ENCODE measurements around the gene ST3GAL4.
"Not testable (repeated sequence)": the region's sequence is repeated elsewhere in the genome, so short reads cannot be mapped to it uniquely, and the experiment has no call there.

The ST3GAL4 gene

DNA sequence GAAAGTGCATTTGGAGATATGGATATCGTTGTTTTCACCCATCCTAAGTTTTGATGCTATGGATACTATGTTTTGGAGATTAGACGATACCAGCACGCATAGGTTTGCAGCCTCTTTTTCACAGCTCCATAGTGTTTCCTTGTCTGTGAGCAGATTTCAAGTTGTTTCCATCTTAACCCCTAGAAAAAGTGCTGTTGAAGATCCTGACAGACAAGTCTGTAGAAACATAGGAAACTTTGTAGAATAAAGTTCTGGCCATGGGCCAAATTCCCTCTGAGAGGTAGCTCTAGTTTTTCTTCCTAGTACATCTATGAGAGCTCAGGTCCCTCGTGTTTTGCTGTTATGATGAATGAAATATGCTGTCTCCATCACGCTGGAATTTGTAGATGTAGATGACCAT is 32.4 kb downstream of the ST3GAL4 start:
- no peak for DNase-seq (ENCODE audit: low read depth)

DNA sequence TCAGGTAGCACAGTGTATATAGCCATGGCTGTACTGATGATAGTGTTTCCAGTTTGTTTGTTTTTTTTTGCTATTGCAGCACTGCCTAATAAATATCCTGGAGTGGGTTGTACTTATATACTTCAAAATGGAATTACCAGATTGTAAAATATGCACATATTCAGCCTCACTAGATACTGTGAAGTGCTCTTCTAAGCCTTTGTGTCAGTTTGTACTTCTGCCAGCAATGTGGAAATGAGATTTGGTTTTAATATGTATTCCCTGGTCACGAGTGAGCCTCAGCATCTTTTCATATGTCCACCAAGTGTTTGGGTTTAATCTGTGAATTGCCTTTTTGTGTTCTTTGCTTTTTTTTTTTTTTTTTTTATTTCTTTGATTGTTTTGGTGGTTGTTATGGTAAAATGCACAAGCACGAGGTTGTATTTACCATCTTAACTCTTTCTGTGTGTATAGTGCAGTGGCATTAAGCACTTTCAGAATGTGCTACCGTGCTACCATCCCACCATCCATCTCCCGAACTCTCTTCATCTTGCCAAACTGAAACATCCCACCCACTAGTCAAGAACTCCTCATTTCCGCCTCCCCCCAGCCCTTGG is 34.9 kb downstream of the ST3GAL4 start:
- no peak for DNase-seq (ENCODE audit: low read depth)

DNA sequence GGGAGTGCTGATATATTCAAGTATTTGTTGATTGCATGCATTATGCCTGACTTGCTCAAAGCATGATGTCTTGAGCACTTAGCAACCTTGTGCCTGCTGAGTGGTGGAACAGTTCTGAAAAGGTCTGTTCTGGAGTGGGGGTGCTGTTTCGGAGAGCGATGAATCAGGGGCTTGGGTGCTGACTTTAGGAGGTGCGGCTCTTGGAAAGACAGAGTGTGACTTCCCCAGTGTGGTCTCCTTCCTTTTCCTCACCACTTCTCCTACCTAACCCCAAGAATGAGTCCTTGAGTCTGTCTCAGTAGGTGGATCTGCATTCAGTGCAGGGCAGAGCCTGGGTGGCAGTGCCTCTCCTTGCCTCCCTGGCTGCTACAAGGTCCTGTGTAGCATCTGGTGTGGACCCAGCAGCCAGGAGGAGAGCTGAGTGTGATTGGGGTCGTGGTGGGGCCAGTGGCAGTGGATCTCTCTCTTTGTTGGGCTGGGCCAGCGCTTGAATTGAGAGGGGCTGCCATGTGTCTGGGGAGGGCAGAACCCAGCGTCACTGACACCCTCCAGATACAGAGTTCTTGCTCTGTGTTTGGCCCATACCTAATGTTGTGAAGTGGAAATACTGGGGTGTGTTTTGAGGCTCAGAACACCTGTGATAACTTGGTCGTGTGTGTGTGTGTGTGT is 35.9 kb downstream of the ST3GAL4 start:
- no peak for DNase-seq (ENCODE audit: low read depth)

DNA sequence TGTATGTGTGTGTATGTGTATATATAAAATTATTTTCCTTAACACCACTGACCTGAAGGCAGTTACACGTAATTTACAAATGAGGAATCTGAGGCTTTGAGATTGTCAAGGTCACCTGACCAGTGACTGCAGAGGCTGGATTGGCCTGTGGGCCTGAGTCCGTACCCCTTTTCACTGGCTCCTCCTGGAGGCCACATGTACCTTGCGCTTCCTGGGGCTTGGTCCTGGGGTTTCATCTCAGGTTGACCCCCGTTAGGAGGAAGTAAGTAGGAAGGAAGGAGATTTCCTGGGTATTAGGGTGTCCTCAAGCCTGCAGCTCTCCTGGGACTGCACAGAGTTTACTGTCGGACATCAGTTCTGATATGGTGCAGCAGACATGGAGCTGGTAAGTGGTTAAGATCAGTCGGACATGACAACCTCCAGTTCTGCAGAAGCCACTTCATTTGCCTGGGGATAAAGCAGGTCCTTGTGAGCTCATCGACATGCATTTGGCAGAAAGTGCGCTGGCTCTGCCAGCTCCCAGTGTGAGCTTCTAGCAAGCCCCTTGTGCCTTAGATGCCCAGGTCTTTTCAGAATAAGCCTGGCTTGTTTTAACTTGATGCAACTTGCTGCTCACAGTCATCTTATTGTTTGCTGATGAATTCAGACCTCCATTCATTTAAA is 36.6 kb downstream of the ST3GAL4 start:
- no peak for DNase-seq (ENCODE audit: low read depth)

DNA sequence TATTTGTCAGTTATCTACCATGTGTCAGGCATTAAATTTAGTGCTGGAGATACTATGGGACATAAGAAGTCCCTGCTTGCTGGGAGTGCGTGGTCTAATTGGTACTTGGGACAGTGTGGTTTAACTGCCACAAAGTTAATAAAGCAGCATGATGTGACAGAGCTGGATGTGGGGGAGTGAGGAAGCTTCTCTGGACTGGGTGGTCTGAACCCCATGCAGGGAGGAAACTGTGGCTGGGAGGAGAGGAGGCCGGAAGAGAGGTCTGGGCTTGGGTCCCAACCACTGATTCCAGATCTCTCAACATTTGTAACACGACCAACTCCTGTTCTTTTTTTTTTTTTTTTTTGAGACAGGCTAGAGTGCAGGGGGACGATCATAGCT is 37.1 kb downstream of the ST3GAL4 start:
- no peak for DNase-seq (ENCODE audit: low read depth)

DNA sequence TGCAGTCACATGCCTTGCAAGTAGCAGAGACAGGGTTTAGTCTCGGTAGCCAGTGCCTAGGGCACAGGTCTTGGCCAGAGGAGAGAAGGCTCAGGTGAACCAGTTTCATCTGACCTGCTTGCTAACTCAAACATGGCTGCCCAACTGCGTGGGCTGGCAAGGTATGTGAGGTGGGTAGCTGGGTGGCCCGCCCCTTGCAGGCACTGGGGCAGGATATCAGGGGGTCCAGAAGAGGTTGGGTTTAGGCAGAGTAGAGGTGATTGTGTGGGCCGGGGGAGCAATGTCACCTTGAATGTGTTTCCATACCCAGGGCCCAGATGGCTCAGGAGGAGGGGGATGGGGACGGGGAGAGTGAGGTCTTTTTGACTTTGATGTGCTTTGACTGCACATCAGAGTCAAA is 37.7 kb downstream of the ST3GAL4 start:
- no peak for DNase-seq (ENCODE audit: low read depth)

DNA sequence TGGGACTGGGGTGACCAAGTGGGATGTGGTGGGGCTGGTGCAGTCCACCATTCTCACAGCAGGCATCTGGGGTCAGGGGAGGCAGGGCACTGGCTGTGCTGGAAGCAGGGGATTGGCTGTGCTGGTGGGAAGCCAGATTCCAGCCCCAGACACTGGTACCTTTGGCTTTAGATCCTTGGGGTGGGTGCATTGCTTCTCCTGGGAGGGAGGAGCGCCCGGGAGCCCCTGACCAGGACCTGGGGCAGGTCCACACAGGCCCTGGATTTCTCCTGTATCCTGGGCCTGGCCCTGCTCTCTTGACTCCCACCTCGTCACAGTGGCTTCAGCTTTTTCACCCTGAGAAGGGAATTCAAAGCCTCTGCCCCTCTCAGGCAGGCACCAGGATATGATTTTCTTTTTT is 38.5 kb downstream of the ST3GAL4 start:
- no peak for DNase-seq (ENCODE audit: low read depth)

DNA sequence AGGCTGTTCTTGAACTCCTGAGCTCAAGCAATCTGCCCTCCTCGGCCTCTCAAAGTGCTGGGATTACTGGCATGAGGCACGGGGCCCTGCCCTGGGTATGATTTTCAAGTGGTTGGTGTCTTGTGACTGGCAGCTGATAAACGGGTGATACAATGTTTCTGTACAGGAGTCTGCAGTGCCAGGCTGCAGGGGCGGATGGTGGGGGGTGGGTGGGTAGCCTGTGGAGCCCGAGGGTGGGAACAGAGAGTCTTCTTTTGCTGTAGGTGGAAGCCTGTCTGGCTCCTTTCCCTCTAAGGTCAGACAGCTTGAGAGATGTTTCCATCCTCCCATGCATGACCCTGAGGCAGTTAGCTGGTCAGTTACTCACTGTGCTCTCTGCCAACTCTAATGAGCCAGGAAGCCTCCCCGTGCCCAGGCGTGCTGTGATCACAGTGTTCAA is 39.2 kb downstream of the ST3GAL4 start:
- not testable (repeated sequence) for DNase-seq (ENCODE audit: low read depth)

DNA sequence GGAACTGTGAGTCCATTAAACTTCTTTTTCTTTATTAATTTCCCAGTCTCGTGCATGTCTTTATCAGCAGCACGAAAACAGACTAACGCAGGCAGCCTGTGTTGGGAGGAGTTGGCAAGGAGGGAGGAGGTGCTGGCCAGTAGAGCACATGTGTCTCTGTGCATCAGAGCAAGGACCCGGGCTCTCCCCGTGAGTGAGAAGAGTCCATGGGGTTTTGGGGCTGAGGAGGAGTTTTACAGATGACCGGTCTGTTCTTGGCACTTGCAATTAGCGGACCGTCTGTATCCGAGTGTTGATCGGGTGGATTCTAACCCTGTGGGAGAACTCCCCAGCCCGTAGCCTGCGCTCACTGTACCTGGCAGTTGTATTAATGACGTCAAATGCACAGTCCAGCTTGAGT is 40.3 kb downstream of the ST3GAL4 start:
- DNase-seq (ENCODE audit: low read depth), result not testable (repeated sequence)

DNA sequence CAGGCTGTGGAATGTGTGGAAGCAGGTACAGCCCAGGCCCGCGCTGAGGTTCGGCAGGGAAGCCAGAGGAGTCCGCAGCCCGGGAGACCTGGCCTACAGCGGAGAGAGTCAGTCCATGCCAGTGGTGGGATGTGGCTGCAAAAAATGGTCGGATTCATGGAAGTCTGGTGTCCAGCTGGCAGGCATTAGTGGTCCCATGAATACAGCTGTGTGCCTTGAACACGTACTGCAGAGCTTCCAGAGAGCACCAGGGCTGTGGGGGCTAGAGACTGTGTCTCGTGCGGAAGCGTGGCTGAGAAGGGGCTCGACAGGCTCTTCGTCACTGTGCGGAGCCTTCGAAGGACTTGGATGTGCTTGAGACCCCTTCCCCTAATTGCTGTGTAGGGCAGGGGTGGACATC is 40.8 kb downstream of the ST3GAL4 start:
- not testable (repeated sequence) for DNase-seq (ENCODE audit: low read depth)

DNA sequence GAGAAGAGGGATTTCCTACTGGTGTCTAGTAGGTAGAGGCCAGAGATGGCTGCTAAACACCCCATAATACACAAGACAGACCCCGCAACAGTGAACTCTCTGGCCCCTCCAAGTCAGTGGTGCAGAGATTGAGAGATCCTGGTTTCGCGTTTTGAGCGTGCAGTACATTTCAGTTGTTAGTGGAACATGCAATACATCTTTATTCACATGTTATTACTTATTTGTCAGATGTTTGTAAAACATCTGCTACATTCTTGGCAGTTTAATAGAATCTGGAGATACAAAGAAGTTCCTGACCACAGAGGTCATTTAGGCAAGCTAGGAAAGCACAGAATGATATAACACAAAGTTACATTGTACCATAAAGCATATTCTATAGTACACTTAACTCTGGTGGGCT is 41.5 kb downstream of the ST3GAL4 start:
- DNase-seq (ENCODE audit: low read depth), result no peak

DNA sequence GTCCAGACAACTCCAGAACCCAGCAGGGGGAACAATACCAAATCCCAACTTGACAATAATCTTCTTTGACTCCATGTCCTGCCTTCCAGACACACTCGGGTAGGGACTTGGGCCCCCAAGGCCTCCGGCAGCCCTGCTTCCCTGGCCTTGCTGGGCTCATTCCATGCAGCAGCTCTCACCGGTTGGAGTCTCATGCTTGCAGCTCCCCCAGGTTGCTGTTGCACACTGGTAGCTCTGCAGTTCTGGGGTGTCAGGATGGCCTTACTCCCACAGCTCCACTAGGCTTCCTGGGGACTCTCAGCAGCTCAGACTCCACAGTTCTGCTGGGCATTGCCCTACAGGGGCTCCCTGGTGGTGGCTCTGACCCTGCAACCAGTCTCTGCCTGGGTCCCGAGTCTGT is 42.8 kb downstream of the ST3GAL4 start:
- no peak for DNase-seq (ENCODE audit: low read depth)

DNA sequence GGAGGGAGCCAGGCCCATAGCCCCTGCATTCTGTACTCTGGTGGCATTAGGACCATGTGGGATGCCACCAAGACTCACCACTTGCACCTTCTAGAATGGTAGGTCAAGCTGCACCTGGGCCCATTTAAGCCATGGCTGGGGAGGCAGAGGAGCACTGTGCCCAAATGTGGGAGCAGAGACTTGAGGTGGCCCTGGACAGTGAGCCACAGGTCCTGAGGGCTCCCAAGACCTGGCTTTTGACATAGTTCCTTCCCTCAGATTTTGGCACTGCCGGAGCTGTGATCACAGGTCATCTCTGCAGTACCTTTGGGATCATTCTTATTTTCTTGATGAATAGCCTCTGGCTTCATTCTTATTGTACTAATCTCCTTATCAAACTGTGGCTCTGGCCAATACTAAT is 43.2 kb downstream of the ST3GAL4 start:
- no peak for DNase-seq (ENCODE audit: low read depth)

DNA sequence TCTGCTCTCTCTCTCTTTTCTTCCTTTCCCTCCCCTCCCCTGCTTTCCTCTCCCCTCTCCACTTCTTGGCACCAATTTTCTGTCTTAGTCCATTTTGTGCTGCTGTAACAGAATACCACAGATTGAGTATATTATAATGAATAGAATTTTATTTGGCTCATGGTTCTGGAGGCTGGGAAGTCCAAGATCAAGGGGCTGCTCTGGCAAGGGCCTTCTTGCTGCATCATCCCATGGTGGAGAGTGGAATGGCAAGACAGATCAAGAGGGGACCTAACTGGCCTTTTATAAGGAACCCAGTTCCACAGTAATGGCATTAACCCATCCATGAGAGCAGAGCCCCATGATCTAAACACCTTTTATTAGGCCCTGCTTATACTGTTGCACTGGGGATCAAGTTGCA is 44.5 kb downstream of the ST3GAL4 start:
- no peak for DNase-seq (ENCODE audit: low read depth)

DNA sequence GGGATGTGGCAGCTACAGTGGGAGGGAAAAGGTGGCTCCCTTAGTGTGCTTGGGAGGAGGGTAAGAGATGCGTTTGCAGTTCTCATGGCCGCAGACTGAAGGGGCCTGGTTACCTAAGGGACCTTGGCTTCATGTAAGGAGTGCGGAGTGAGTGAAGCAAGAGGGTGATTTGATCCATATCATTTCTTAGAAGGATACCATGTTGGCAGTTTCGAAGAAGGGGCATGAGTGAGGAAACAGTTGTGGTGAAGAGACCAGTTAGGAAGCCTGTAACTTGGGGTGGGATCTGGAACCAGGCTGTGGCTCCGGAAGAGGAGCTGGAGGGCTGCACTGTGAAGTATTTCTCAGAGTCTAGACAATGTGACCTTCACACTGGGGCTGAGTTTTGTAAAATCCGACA is 45.0 kb downstream of the ST3GAL4 start:
- no peak for DNase-seq (ENCODE audit: low read depth)

DNA sequence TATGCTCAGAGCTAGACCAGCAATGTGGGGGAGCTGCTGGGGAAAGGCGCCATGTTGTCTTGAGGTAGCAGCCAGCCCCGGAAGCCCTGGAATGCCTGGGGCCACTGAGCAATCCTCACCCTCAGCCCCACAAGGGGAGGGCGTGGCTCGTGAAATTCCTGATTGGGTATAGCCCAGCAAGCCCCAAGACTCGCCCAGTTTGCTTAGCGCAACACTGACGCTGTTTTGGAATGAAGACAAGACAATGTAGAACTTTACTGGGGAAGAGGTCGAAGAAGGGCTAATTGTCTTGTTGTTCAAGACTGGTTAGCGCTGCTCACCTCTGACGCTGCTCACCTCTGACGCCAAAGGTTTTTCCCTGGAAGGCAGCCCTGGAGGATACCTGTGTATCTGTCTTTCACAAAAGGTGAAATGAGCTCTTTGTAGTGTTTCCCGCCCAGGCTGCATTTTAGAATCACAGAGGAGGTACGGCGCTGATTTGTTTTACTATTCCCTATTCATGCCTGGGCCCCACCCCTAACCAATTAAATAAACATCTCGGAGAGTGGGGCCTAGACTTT is 47.6 kb downstream of the ST3GAL4 start:
- DNase-seq (ENCODE audit: low read depth), result no peak

DNA sequence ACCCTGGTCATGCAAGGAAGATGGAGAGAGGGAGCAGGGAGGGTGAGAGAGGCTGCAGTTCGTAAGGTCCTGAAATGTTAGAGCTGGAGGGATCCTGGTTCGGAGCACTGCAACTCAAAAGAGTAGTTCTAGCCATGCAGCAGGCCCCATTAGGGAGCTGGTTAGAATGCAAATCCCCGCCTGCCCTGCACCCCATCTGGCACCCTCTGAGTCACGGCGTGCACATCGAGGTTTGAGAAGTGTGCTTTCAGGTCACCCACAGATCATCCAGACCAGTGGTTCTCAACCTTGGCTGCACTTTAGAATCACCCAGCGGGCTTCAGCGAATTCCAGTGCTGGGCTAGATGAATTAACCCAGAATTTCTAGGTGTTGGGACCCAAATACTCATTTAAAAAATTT is 48.2 kb downstream of the ST3GAL4 start:
- DNase-seq (ENCODE audit: low read depth), result no peak

DNA sequence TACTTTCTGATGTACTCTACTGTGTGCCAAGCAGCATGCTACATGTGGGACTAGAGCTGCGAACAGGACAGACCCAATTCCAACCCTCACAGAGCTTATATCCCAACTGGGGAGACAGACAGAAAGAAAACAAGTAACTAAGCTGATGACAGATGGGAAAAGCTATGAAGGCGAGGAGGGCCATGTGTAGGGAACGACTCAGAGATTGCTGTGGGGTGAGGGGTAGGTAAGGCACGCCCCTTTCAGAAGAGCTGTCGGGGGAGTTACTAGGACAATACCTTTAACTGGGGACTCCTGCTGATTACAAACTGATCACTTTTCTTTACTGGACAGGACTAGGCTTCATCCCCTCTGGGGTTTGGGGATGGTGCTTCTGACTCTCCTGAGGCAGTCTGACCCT is 48.9 kb downstream of the ST3GAL4 start:
- no peak for DNase-seq (ENCODE audit: low read depth)

DNA sequence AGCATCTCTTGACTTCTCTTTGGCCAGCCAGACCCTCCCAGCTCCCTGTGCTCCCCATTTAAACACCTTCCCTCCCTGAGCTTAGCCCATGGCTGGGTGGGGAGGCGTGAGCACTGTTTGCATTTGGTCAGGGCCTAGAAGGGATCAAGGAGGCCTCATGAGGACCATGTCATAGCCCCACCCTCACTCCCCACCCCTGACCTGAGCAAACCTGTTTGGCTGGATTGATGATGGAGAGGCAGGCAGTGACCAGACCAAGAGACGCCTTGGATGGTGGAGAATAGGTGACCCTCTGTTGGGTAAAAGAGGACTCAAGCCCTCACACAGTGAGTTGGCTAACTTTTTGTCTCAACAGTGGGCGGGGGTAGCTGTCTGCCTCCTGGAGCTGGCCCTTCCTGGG is 49.9 kb downstream of the ST3GAL4 start:
- DNase-seq (ENCODE audit: low read depth), result no peak

DNA sequence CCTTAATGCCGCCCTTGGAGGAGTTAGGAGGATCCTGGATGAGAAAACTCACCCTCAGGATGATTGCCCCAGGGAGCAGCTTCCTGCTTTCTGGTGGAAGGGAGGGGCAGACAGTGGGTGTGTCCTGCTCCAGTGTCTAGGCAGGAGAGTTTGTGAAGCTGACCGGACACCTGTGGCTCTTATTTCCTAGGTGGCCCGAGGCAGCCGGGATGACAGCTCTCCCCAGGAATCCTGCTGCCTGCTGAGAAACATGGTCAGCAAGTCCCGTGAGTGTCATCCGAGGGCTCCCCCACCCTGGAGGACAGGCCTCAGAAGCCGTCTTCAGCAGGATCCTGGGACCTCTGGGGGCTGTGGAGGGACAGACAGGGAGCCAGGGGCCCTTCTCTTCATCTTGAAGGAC is 50.4 kb downstream of the ST3GAL4 start:
- DNase-seq (ENCODE audit: low read depth), result no peak

DNA sequence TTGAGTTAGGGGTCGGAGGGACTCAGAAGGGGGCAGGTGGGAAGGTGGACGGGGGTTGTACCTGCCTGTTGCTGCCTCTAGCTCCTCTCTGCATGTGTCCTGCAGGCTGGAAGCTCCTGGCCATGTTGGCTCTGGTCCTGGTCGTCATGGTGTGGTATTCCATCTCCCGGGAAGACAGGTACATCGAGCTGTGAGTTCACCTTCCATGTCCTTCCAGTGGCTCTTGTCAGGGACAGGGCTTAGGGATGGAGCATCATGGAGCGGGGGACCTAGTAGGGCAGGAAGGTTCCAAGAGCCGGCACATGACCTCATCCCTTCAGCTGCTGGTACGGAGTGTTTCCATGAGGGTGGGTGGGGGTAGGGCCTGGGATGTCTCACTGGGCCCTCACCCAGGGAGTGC is 50.9 kb downstream of the ST3GAL4 start:
- DNase-seq (ENCODE audit: low read depth), result no peak

DNA sequence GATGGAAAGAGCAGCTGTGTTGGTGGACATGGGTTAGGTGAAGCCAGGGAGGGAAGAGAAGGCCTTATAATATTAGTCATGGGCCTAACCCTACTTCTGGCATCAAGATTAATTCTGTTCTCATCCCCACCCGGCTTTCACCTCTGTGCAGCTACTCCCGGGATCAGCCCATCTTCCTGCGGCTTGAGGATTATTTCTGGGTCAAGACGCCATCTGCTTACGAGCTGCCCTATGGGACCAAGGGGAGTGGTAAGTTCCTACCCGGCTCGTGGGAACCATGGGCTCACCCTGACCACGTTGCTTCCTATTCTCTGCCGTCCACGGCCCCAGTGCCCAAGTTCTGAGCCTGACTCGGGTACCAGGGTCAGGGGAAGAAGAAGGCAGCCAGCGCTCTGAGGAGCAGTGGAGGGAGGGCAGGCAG is 51.6 kb downstream of the ST3GAL4 start:
- no peak for DNase-seq (ENCODE audit: low read depth)

DNA sequence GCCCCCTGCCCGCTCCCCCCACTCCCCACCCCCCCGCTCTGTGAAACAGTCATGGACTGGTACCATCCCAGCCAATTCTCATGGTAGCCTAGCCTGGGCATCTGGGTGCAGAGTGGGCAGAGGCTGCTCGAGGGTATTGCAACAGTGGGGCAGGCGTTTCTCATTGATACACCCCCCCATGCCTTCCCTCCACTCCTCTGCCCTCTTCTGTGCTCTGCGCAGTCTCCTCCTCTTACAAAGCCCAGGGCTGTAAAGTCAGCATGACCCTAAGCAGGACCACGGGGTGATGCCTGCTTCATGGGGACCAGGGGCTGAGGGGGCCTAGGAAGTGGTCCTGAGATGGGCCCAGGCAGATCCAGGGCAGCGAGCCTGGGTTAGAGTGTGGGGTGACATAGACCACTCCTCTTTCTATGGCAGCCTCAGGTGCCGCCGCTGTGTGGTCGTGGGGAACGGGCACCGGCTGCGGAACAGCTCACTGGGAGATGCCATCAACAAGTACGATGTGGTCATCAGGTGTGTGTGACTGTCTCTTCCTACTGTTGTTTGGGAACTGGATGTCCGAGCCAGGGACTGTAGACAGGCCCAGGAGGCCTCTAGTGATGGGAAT is 52.3 kb downstream of the ST3GAL4 start:
- DNase-seq (ENCODE audit: low read depth), result no peak

Measured in fibroblast of the conjunctiva (primary cell).